GM12878 (cell line): ENCODE data around the gene GPR151. TPM values are rescaled to one million over a fixed set of nuclear protein-coding genes. Genes with fewer than 3 reads are reported as not detected.

Source experiments
- ATAC-seq: fragments of 200-7000 bp; cut with Tn5 transposase; 3 replicates; pipeline ENCODE4 v1.9.1; 2020; ENCODE audit warnings: mild to moderate bottlenecking, moderate library complexity
- BruUV-seq: library from RNA; stranded (reverse); fragments of 400-500 nt; replicated peaks from 2 replicates; lab custom pipeline; 2021; lab: Mats Ljungman, UMichigan
- CTCF ChIA-PET: fragments of 300-600 bp; sonication (Branson Sonifier 250); formaldehyde crosslinking; extraction: SDS; loops from one replicate; lab custom pipeline; 2021; ENCODE audit warnings: inconsistent platforms; lab: Yijun Ruan, JAX
- POLR2A ChIA-PET: fragments of 350-600 bp; formaldehyde crosslinking; extraction: SDS; loops from one replicate; lab custom pipeline; 2021; ENCODE audit warnings: inconsistent platforms; lab: Charles Lee
- RAD21 ChIA-PET: fragments of 300-600 bp; sonication (Branson Sonifier 250); formaldehyde crosslinking; loops from one replicate; lab custom pipeline; 2023; ENCODE audit warnings: antibody characterized with exemption; ENCODE audit not compliant: unreplicated experiment; lab: Charles Lee
- SMC1A ChIA-PET: fragments of 300-600 bp; sonication (Branson Sonifier 250); formaldehyde crosslinking; loops from one replicate; lab custom pipeline; 2023; ENCODE audit not compliant: unreplicated experiment, uncharacterized antibody; lab: Charles Lee
- DNase-seq: peaks from one replicate; pipeline ENCODE4 v3.0.0-alpha.2; 2011; ENCODE audit warnings: low read depth, low spot score
- FAIRE-seq: peaks from 3 replicates; lab custom pipeline; 2011; peaks lifted over from hg19 to GRCh38; lab: Jason Lieb, UNC
- H2AFZ ChIP-seq: 2 replicates; pipeline ENCODE4 v1.6.0; 2011; ENCODE audit warnings: low read depth, low read length, control low read depth; ENCODE audit not compliant: control insufficient read depth
- H3K27ac ChIP-seq: 2 replicates; pipeline ENCODE4 v1.5.1; 2011; ENCODE audit warnings: control low read depth; ENCODE audit not compliant: control insufficient read depth, insufficient read depth
- H3K27me3 ChIP-seq, 2 experiments: replicated peaks in 1 of 2; 2 replicates each; pipeline versions ENCODE4 v1.6.0 to v1.6.1; 2011; ENCODE audit warnings: low read length in 1 of 2; ENCODE audit not compliant: control insufficient read depth in 2 of 2, insufficient read depth in 2 of 2
- H3K36me3 ChIP-seq, 2 experiments: 2 replicates each; pipeline ENCODE4 v1.5.1; 2011; ENCODE audit warnings: low read length in 1 of 2; ENCODE audit not compliant: control insufficient read depth in 2 of 2, insufficient read depth in 2 of 2
- H3K4me1 ChIP-seq: 2 replicates; pipeline ENCODE4 v1.6.1; 2011; ENCODE audit warnings: mild to moderate bottlenecking, low read length, moderate library complexity, mixed read lengths; ENCODE audit not compliant: control insufficient read depth, insufficient read depth
- H3K4me2 ChIP-seq: 2 replicates; pipeline ENCODE4 v1.6.0; 2011; ENCODE audit warnings: control low read depth; ENCODE audit not compliant: control insufficient read depth, insufficient read depth
- H3K4me3 ChIP-seq: fragments of 200-600 bp; sonication (generic); 2 replicates; pipeline ENCODE4 v1.5.1; 2016
- H3K79me2 ChIP-seq: 2 replicates; pipeline ENCODE4 v1.6.0; 2011; ENCODE audit warnings: low read length; ENCODE audit not compliant: control insufficient read depth, insufficient read depth
- H3K9ac ChIP-seq: 2 replicates; pipeline ENCODE4 v1.8.0; 2011; ENCODE audit warnings: low read length, control low read depth, mixed read lengths; ENCODE audit not compliant: control insufficient read depth, insufficient read depth
- H3K9me3 ChIP-seq: replicated peaks from 3 replicates; pipeline ENCODE4 v1.5.1; 2011; ENCODE audit warnings: mild to moderate bottlenecking, low read length; ENCODE audit not compliant: control insufficient read depth, insufficient read depth
- H4K20me1 ChIP-seq: 2 replicates; pipeline ENCODE4 v1.6.0; 2011; ENCODE audit not compliant: control insufficient read depth, insufficient read depth
- BCL3 ChIP-seq: IDR thresholded peaks from 2 replicates; pipeline ENCODE4 v1.6.1; 2011; ENCODE audit warnings: borderline replicate concordance, low read depth, mild to moderate bottlenecking, moderate library complexity, low read length; ENCODE audit not compliant: insufficient read depth, poor library complexity, severe bottlenecking
- BRCA1 ChIP-seq: IDR thresholded peaks from 2 replicates; pipeline ENCODE4 v1.6.1; 2011; ENCODE audit warnings: low read depth, low read length, improper control_type of control experiment
- CBFB ChIP-seq: IDR thresholded peaks from 2 replicates; pipeline ENCODE4 v1.6.1; 2016; ENCODE audit warnings: antibody characterized with exemption, low read depth
- RFX5 ChIP-seq: IDR thresholded peaks from 2 replicates; pipeline ENCODE4 v1.6.1; 2011; ENCODE audit warnings: low read depth, low read length, improper control_type of control experiment
- SREBF1 ChIP-seq: IDR thresholded peaks from 2 replicates; pipeline ENCODE4 v1.6.1; 2012; ENCODE audit warnings: mild to moderate bottlenecking, low read length
- ZBTB11 ChIP-seq: fragments of 450-650 bp; formaldehyde crosslinking; IDR thresholded peaks from 2 replicates; pipeline ENCODE4 v1.5.0; 2022; ENCODE audit warnings: mild to moderate bottlenecking, missing genetic modification characterization
- WGBS: methylation state at CpG from one replicate; pipeline ENCODE4 v1.1.6; 2016; ENCODE audit warnings: low lambda C conversion rate; ENCODE audit not compliant: insufficient replicate concordance, insufficient coverage; ENCODE audit errors: missing lambda C conversion rate; 5-methylcytosine and 5-hydroxymethylcytosine counted together
- in situ Hi-C: fragments of 300-500 bp; cut with MboI; formaldehyde crosslinking; loops from 9 replicates; pipeline ENCODE4 v1.14.3; 2018; ENCODE audit warnings: mixed read lengths
- intact Hi-C: fragments of 100-400 bp; cut with micrococcal nuclease; formaldehyde crosslinking; loops from one replicate; pipeline ENCODE4 v1.14.2; 2022; ENCODE audit not compliant: unreplicated experiment
- polyA plus RNA-seq, 11 experiments: library from polyadenylated mRNA; depleted of rRNA in 4 of 11; unstranded in 6 of 11; stranded (reverse) in 5 of 11; fragments of >200 nt; fragmentation: Nextera tagmentation in 4 of 11; fragmentation: Illumina TruSeq in 1 of 11; extraction: Ambion mirVana in 4 of 11; extraction: Trizol in 1 of 11; gene quantifications; 1 replicate in 1 of 11; 2 replicates in 10 of 11; pipeline versions ENCODE4 v1.2.1 to v1.2.3, GENCODE V29; 2011 to 2016; ENCODE audit warnings: inconsistent platforms in 2 of 11, missing spikeins in 2 of 11, low read depth in 1 of 11
- total RNA-seq, 4 experiments: library from RNA; depleted of rRNA in 3 of 4; stranded (reverse); fragments of >200 nt in 3 of 4; fragmentation: Illumina TruSeq in 1 of 4; extraction: Trizol in 1 of 4; gene quantifications; 2 replicates each; pipeline versions ENCODE4 v1.2.1 to v1.2.3, GENCODE V29; 2013 to 2021

The GPR151 gene
- total and polyA plus RNA-seq, 10 of the 15 experiments (the other 5 are each of a cell fraction or from before 2014, with no cell fraction given), result 0.11 TPM; not detected in 9

- H3K79me2 ChIP-seq, result no peaks in the 10 kb centered on the region
- no peaks in the 10 kb centered on the region for H3K36me3 ChIP-seq
- H4K20me1 ChIP-seq, result no peaks in the 10 kb centered on the region; the same call in 1 of the 2 replicates
- H3K4me1 ChIP-seq, result no peaks in the 10 kb centered on the region
- TF ChIP-seq SREBF1 (no peak), BCL3 (no peak), BRCA1 (no peak)
- intact Hi-C loops, result no loop called here
- 3% methylated on average over 2 of the region's 2 CpGs for WGBS
- ChIA-PET POLR2A (no interaction called here), CTCF (no interaction called here), SMC1A (interaction anchor here (0.8 kb wide), 1 partner anchor 403 kb away, joined by 3 read pairs; no protein-coding TSS in a partner anchor), RAD21 (interaction anchor here (1.2 kb wide), 1 partner anchor 402 kb away, joined by 3 read pairs; no protein-coding TSS in a partner anchor)
- H3K4me2 ChIP-seq, result no peak overlapping the region
- no peak overlapping the region for H3K4me3 ChIP-seq
- H3K27ac ChIP-seq, result no peak overlapping the region
- H2AFZ ChIP-seq, result no peak overlapping the region
- no TSS peak for BruUV-seq
- no peak overlapping the region for H3K9ac ChIP-seq
- no peak for ATAC-seq
- in situ Hi-C loops, result no loop called here
- H3K9me3 ChIP-seq, result no peaks in the 10 kb centered on the region
- DNase-seq, result no peak
- H3K27me3 ChIP-seq, result no peaks in the 10 kb centered on the region; a peak in 1 of 4 replicates
- FAIRE-seq, result no peak
Observed at GRCh38 chr5:146564007-146564762, 48.2 kb upstream of the GPR151 start.

GRCh38 chr5:146562461-146562860, 46.5 kb upstream of the GPR151 start:
- FAIRE-seq (no peak), DNase-seq (no peak), ATAC-seq (no peak)
- ChIA-PET POLR2A (no interaction called here), SMC1A (interaction anchor here (0.9 to 1.3 kb wide), 2 partner anchors 17 to 403 kb away, joined by 3 to 4 read pairs; no protein-coding TSS in a partner anchor), RAD21 (no interaction called here), CTCF (interaction anchor here (1.0 to 1.7 kb wide), 5 partner anchors 9 to 626 kb away, joined by 3 to 5 read pairs (median 3); no protein-coding TSS in a partner anchor)
- in situ Hi-C loops (no loop called here), intact Hi-C loops (no loop called here)
- Histone ChIP-seq H3K36me3 (no peaks in the 10 kb centered on the region), H3K27ac (no peak overlapping the region), H3K4me1 (no peaks in the 10 kb centered on the region), H3K9ac (no peak overlapping the region), H3K4me2 (no peak overlapping the region), H3K9me3 (no peaks in the 10 kb centered on the region), H4K20me1 (no peaks in the 10 kb centered on the region; the same call in 1 of the 2 replicates), H3K27me3 (no peaks in the 10 kb centered on the region; a peak in 1 of 4 replicates), H3K79me2 (no peaks in the 10 kb centered on the region), H3K4me3 (no peak overlapping the region), H2AFZ (no peak overlapping the region)
- BruUV-seq, result no TSS peak
- 69% methylated on average over 4 of the region's 4 CpGs for WGBS
- TF ChIP-seq ZBTB11 (CRISPR knock-in tag) (no peak), RFX5 (no peak), CBFB (no peak)
